ENCODE data around the gene ACOX1.

The ACOX1 gene

GRCh38 chr17:75904749-75905521, 74.0 kb downstream of the ACOX1 start, which contains the start of gene MRPL38:
Gene MRPL38 (minus strand): TSS chr17:75904884. CDS start chr17:75904875, 9 bp downstream.
- peak; percentile 97 for DNase-seq

DNA sequence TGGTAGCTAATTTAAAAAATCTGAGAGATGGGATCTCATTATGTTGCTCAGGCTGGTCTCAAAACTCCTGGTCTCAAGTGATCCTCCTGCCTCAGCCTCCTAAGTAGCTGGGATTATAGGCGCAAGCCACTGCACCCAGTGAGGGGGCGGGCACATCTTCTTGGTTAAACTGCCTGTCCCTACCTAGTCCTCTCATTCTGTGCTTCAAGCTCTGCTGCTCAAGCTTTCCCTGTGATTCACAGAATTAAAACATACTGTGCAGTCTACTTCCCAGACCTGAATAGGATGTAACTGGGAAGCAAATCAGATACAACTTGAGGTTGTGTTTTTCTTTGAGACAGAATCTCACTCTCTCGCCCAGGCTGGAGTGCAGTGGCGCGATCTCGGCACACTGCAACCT, 76.6 kb downstream of the ACOX1 start:
- DNase-seq: no peak

DNA sequence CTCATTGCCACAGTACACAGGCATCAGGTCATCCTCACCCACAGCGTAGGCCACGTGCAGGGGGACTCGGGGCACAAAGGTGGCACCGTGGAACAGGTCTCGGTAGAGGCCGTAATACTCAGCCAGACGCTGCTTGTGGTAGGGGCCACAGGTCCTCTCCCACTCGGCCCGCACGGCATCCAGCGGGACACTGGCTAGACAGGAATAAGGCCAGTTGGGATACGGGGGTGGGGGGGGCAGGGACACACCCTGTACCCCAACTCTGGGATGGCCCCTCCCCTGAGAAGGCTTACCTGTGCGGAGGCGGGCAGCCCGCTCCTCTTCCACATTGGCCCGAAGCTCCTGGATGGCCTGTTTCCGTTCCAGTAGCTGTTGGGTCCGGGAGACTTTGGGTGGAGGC, 77.2 kb downstream of the ACOX1 start:
- no peak for DNase-seq

- DNase-seq: no peak
These were observed 78.1 kb downstream of the ACOX1 start for GRCh38 chr17:75900691-75901533.

DNA sequence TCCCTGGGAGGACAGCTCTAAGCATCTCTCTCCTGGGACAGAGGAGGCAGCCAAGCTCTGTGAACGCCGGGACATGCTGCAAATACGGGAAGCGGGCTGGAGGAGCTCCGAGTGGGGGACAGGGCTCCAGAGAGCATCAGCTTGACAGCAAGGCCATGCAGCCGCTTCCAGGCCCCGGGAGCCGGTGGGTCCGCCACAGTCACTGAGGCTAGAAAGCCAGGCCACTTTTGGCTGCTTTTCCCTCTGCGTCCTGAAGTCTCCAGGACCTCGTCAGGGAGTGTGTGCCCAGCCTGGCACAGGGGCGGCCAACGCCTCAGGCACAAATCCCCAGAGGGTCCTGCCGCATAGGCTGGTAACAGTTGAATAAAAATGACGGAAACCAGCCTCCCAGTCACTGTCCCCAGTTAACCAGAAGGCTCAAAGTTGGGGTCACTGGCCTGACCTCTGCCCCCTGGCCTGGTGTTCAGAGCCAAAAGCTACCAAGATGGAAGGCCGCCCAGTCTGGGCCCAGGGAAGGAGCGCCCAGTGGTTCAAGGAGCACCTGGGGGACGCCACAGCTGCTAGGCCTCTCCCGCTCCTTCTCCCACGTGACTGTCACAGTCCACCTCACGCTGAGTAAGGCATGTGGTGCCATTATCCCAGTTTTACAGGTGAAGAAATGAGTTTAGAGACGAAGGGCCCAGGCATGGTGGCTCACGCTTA, 79.0 kb downstream of the ACOX1 start:
- DNase-seq: no peak

DNA sequence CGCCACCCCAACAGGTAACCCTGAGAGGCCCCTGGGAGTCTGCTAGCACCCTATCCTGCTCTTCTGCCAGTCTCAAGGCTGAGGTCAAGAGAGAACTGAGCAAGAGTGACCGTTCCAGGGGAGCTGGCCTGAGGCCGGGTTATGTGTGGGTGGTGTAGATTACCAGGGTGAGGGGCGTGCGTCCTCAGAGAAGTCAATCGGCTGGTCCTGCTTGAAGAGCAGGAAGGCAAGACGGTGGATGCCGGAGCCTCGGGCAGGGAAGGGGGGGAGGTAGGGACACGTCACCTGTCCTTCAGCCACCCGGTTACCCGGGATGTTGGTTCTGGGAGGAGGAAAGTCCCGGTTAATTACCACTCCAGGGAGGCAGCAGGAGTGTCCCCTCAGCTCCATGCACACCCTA, 79.6 kb downstream of the ACOX1 start:
- DNase-seq: no peak

DNA sequence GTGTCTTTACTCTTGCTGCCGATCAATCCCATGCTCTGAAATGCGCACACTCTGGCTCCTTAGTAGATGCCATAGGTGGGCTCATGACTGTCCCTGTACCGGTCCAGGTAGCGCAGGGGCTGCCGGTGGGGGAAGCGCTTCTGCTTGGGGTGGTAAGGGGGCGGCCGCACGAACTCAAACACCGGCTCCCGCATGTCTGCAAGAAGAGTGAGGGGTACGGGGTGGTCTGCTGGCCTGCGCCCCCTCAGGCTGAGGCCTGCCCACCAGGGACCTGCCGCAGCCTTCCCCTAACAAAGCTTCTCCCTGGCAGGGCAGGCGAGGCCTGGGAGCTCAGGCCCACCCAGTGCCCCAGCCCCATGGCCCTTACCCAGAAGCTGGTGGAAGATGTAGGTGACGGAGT, 80.2 kb downstream of the ACOX1 start:
- DNase-seq: no peak

- no peak for DNase-seq
These were observed 80.9 kb downstream of the ACOX1 start for GRCh38 chr17:75898065-75898464.

GRCh38 chr17:75897160-75898019, 81.6 kb downstream of the ACOX1 start:
- no peak for DNase-seq

DNA sequence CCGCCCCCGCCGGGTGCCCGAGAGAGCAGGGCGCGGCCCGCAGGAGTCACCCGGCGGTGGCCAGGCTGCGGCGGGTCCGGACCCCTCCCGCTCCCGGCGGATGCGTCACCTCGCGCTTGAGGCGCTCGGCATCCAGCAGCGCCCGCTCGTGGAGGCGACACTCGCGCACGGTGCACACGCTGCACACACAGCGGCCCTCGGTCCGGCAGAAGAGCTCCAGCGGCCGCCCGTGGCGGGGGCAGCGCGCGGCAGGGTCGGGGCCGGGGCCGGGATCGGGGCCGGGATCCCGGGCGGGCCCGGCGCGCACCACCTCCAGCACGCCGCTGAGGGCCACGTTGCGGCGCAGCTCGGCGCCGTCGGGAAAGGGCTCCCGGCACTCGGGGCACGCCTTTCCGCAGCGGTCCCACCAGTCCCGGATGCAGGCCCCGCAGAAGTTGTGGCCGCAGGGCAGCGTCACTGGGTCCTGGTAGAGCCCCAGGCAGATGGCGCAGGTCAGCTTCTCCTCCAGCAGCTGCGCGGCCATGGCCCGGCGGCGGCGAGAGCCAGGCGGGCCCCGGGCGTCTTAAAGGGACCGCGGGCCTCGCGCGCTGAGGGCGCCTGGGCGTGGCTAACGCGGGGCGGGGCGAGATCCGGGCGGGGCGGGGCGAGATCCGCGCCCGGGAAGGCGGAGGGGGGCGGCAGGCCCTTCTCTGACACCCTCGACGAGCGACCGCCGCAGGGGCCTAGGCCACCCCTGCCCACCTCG, 82.4 kb downstream of the ACOX1 start, which contains the start of gene TRIM65:
Gene TRIM65 (minus strand): TSS at position 537 of the 745 bp plus-strand sequence. CDS start 14 bp downstream, at position 523.
- DNase-seq: peak; percentile 85

DNA sequence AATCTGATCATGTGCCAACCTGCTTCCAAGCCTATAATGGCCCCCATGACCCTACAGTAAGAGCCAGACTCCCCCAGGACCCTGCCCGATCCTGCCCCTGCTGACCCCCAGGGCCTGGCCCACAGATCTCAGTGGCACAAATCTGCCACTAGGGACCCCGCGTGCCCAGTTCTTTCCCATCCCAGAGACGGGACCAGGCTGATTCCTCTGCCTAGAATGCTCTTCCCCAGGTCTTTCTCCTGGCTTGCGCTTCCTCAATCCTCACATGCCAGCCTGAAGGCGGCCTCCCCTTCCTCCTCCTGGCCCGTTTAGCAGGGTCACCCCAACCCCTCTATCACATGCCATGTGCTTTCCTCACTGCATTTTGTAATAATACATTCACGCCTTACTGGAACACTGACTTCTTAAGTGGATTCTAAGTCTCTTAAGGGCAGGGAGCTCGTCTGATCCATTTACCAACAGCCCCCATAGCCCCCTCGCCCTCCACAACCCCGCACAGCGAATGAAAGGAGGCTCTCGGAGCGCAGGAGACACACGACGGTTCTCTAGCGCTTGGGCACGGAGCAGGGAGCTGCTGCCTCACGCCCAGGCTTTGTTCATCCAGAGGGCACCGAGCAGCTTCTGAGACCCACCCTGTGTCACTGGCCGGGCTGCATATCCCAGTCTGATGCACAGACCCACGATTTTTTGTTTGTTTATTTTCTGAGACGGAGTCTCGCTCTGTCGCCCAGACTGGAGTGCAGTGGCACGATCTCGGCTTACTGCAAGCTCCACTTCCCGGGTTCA, 83.4 kb downstream of the ACOX1 start:
- peak; percentile 63 for DNase-seq

DNA sequence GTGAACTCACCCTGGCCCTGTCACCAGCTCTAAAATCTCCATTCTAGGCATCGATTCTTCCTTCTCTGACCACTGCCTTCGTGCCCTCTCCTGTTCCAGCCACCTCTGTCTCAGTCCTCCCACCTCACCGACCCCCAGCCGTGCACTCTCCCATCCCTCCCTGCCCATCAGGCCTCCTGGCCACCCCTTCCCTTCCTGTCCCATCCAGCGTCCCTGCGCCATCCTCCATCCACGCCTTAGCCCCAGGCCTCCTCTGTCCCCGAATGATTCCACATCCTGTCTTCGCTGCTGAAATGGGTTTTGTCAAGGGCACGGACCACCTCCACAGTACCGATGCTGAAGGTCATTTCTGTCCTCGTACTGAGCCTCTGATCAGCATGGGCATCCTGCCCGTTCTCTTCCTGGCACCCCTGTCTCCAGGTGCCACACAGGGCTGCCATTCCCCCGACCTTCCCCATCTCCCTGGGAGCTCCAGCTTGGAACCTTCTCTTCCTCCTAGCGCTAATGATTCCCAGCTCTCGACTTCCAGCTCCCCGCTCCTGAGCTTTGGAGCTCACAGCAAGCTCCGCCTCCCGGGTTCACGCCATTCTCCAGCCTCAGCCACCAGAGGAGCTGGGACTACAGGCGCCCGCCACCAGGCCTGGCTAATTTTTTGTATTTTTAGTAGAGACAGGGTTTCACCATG, 84.8 kb downstream of the ACOX1 start:
- no peak for DNase-seq

- no peak for DNase-seq
These were observed 85.5 kb downstream of the ACOX1 start for GRCh38 chr17:75893305-75894048.

DNA sequence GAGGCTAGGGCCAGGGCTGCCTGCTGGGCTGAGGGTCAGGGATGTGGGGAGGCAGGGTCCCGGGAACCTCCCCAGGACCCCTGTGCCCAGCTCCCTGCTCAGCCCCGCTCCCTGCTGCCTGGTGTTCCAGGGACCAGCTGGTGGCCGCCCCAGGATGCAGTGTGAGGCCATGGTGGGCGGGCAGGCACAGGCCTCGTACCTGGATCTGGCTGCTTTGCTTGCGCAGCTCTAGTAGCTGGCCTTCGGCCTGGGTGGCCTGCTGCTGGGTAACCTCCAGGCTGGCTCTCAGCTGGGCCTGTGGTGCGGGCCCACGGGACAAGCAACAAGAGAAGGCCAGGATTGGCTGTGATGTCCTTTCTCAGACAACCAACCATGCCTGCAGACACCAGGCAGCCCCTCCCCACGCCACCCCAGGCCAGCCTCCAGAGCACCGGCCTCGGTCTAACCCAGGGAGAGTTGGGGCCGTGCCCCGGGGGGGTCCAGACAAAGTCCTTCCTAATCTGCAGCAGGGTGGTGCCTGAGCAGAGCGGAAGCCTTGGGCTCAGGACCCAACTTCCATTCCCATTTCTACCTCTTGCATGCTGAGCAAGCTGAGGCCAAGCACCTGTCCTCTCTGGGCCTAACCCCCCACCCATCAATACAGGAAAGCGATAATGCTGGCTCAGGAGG, 86.3 kb downstream of the ACOX1 start:
- DNase-seq: no peak

GRCh38 chr17:75891605-75892555, 87.1 kb downstream of the ACOX1 start:
- no peak for DNase-seq

Measured in hematopoietic multipotent progenitor cell treated with erythropoietin and hydrocortisone succinate and interleukin-3 and kit ligand, for 6 days (in vitro differentiated cells).